Vagina (tissue), 2 donors: ENCODE data around the gene PLXNB1. TPM values are rescaled to one million over a fixed set of nuclear protein-coding genes. Genes with fewer than 3 reads are reported as not detected.
A peak's percentile ranks its signal among the peaks of the same experiment; 100 is the strongest.

ENCODE experiments used
- DNase-seq, 2 donors: peaks; one replicate each; pipeline ENCODE4 v3.0.0-alpha.2; 2017; ENCODE audit errors: extremely low spot score in 2 of 2
- H3K27ac ChIP-seq: fragments of 200-600 bp; sonication (generic); one replicate; pipeline ENCODE4 v1.5.1; 2019
- H3K27me3 ChIP-seq: fragments of 200-600 bp; sonication (generic); one replicate; pipeline ENCODE4 v1.5.1; 2019
- H3K36me3 ChIP-seq, 2 donors: fragments of 200-600 bp; sonication (generic); one replicate each; pipeline ENCODE4 v1.5.1; 2017 to 2019
- H3K4me1 ChIP-seq: fragments of 200-600 bp; sonication (generic); one replicate; pipeline ENCODE4 v1.5.1; 2019
- H3K4me3 ChIP-seq, 2 donors: fragments of 200-600 bp; sonication (generic); 1 replicate in 1 of 2; 2 replicates in 1 of 2; pipeline ENCODE4 v1.5.1; 2016 to 2019
- H3K9me3 ChIP-seq: fragments of 200-600 bp; sonication (generic); one replicate; pipeline ENCODE4 v1.5.1; 2019
- POLR2A ChIP-seq, 2 donors: fragments of 450-650 bp; IDR thresholded peaks; one replicate each; pipeline ENCODE4 v1.6.1; 2017; ENCODE audit warnings: antibody characterized with exemption in 2 of 2, mild to moderate bottlenecking in 2 of 2, moderate library complexity in 2 of 2
- POLR2AphosphoS5 ChIP-seq, 2 donors: sonication (generic); formaldehyde crosslinking; IDR thresholded peaks; one replicate each; pipeline ENCODE4 v1.9.0; 2017; ENCODE audit warnings: antibody characterized with exemption in 2 of 2, mild to moderate bottlenecking in 2 of 2, low read depth in 1 of 2; ENCODE audit not compliant: insufficient read depth in 1 of 2
- intact Hi-C: fragments of 100-400 bp; cut with DNase I; formaldehyde crosslinking; loops from one replicate; pipeline ENCODE4 v1.15.1; 2023
- total RNA-seq: library from RNA; depleted of rRNA; stranded (reverse); fragments of >200 nt; gene quantifications from one replicate; pipeline ENCODE4 v1.2.3, GENCODE V29; 2016
- TF ChIP-seq, protein P1 (sequence below), 3 experiments: fragments of 450-650 bp in 2 of 3; fragments of 200-600 bp in 1 of 3; sonication (generic) in 1 of 3; IDR thresholded peaks; one replicate each; pipeline ENCODE4 v1.5.1; 2017 to 2019; ENCODE audit warnings: antibody characterized with exemption in 3 of 3, mild to moderate bottlenecking in 2 of 3, moderate library complexity in 2 of 3

Gene PLXNB1
- total RNA-seq, 1 donor from 2014 or later, result 257 TPM

DNA sequence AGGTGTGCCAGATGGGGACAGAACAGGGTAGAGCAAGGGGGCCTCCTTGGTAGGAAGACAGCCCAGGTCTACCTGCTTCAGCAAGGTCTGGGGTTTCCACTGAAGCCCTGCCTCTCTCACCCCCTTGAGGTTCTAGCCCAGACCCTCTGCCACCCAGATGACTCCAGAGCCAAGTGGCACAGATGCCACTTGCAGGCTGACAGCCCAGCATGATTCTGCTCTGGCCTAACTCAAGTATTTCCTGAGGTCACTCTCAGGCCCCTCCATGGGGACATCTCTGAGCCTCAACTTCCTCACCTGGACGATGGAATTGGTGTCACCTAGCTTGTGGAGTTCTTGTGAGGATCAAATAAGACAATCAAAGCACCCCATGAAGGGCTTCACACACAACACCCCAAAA lies 23.9 kb downstream of the PLXNB1 start:
- intact Hi-C loops, result no loop called here
- Histone ChIP-seq H3K36me3 (peaks cover 0 to 63% of the 10 kb centered on the region in 2 donors), H3K9me3 (no peaks in the 10 kb centered on the region), H3K4me3 (no peak overlapping the region), H3K27me3 (no peaks in the 10 kb centered on the region), H3K4me1 (peaks cover 11% of the 10 kb centered on the region), H3K27ac (peak overlapping the region; percentile 48)
- DNase-seq, result no peak
- TF ChIP-seq POLR2AphosphoS5 (IDR thresholded peaks at IDR 0.05; ENCODE audit: insufficient read depth in 1 of 2, low read depth in 1 of 2) (no peak), POLR2A (IDR thresholded peaks at IDR 0.05) (no peak)

DNA sequence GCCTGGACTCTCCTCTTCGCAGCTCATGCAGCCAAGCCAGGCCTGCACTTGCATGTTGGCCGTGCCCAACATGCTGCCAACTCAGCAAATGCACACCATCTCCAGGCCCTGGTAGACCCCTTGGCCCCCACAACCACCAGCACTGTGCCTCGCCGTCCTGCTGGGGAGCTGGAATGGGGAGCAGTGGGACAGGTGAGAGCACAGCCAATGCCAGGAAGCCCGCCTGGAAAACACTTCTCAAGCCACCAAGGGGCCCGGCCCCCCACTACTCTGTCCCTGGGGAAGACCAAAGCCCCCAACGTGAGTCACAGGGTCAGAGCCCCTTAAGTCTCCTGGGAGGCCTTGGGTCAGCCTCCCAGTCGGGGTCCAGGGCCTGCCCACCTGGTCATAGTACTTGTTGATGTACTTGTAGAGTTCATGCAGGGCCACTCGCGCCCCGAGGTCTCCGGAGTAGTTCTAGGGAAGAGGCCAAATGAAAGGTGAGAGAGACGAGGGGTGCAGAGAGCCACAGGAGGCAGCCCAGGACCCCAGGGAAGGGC lies 24.5 kb downstream of the PLXNB1 start:
- intact Hi-C loops, result no loop called here
- Histone ChIP-seq H3K4me1 (peaks cover 12% of the 10 kb centered on the region), H3K4me3 (no peak overlapping the region), H3K36me3 (peaks cover 0 to 58% of the 10 kb centered on the region in 2 donors), H3K27ac (peak overlapping the region; percentile 48), H3K9me3 (no peaks in the 10 kb centered on the region), H3K27me3 (no peaks in the 10 kb centered on the region)
- TF ChIP-seq POLR2AphosphoS5 (IDR thresholded peaks at IDR 0.05; ENCODE audit: insufficient read depth in 1 of 2, low read depth in 1 of 2) (no peak), POLR2A (IDR thresholded peaks at IDR 0.05) (no peak)
- TF ChIP-seq, protein P1, sequence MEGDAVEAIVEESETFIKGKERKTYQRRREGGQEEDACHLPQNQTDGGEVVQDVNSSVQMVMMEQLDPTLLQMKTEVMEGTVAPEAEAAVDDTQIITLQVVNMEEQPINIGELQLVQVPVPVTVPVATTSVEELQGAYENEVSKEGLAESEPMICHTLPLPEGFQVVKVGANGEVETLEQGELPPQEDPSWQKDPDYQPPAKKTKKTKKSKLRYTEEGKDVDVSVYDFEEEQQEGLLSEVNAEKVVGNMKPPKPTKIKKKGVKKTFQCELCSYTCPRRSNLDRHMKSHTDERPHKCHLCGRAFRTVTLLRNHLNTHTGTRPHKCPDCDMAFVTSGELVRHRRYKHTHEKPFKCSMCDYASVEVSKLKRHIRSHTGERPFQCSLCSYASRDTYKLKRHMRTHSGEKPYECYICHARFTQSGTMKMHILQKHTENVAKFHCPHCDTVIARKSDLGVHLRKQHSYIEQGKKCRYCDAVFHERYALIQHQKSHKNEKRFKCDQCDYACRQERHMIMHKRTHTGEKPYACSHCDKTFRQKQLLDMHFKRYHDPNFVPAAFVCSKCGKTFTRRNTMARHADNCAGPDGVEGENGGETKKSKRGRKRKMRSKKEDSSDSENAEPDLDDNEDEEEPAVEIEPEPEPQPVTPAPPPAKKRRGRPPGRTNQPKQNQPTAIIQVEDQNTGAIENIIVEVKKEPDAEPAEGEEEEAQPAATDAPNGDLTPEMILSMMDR (IDR thresholded peaks at IDR 0.05), result no peak
- DNase-seq, result no peak

- Histone ChIP-seq H3K27me3 (no peaks in the 10 kb centered on the region), H3K27ac (peak overlapping the region; percentile 82), H3K4me1 (peaks cover 12% of the 10 kb centered on the region), H3K9me3 (no peaks in the 10 kb centered on the region), H3K4me3 (no peak overlapping the region), H3K36me3 (peaks cover 0 to 51% of the 10 kb centered on the region in 2 donors)
- intact Hi-C loops, result loop anchor here (5.0 kb wide), 1 partner anchor 33 kb away; no protein-coding TSS in a partner anchor
- DNase-seq, result peak in 1 of 2 donors; percentile 91
- TF ChIP-seq POLR2A (IDR thresholded peaks at IDR 0.05), result no peak
- TF ChIP-seq POLR2AphosphoS5 (IDR thresholded peaks at IDR 0.05; ENCODE audit: insufficient read depth in 1 of 2, low read depth in 1 of 2), result no peak
- TF ChIP-seq, protein P1 (IDR thresholded peaks at IDR 0.05), result no peak
Observed at GRCh38 chr3:48404440-48405342, 25.2 kb downstream of the PLXNB1 start.

GRCh38 chr3:48403533-48404439 lies 26.1 kb downstream of the PLXNB1 start:
- H3K9me3 ChIP-seq, result no peaks in the 10 kb centered on the region
- no peaks in the 10 kb centered on the region for H3K27me3 ChIP-seq
- intact Hi-C loops, result loop anchor here (5.0 kb wide), 1 partner anchor 34 kb away; no protein-coding TSS in a partner anchor
- H3K36me3 ChIP-seq, result peaks cover 0 to 42% of the 10 kb centered on the region in 2 donors
- DNase-seq, result peak in 1 of 2 donors; percentile 87
- peak overlapping the region; percentile 82 for H3K27ac ChIP-seq
- H3K4me3 ChIP-seq, result no peak overlapping the region
- no peak for TF ChIP-seq POLR2AphosphoS5 (IDR thresholded peaks at IDR 0.05; ENCODE audit: insufficient read depth in 1 of 2, low read depth in 1 of 2)
- peaks cover 12% of the 10 kb centered on the region for H3K4me1 ChIP-seq

DNA sequence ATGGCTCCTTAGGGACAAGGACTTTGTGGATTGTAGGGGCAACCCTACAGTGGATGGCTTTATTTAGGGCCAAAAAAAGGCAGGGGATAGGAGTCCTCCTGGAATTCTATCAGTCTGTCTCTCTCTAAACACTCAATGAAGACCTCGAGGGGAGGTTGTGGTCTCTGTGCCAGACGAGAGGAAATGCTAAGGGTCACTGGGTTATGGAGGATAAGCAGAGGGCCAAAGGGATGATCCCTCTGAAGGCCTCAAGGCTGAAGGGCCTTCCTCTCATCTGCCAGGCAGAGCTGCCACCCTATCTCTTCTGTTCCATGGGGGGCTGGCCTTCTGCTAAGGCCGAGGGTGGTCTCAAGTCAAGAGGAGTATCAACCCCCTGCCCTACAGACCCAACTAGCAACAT lies 27.0 kb downstream of the PLXNB1 start:
- no peaks in the 10 kb centered on the region for H3K27me3 ChIP-seq
- no peak for TF ChIP-seq POLR2A (IDR thresholded peaks at IDR 0.05)
- no peak for TF ChIP-seq POLR2AphosphoS5 (IDR thresholded peaks at IDR 0.05; ENCODE audit: insufficient read depth in 1 of 2, low read depth in 1 of 2)
- TF ChIP-seq, protein P1 (IDR thresholded peaks at IDR 0.05), result no peak
- intact Hi-C loops, result loop anchor here (5.0 kb wide), 1 partner anchor 34 kb away; no protein-coding TSS in a partner anchor
- no peaks in the 10 kb centered on the region for H3K9me3 ChIP-seq
- H3K4me3 ChIP-seq, result no peak overlapping the region
- DNase-seq, result no peak
- H3K4me1 ChIP-seq, result peaks cover 12% of the 10 kb centered on the region
- H3K36me3 ChIP-seq, result peaks cover 0 to 40% of the 10 kb centered on the region in 2 donors
- H3K27ac ChIP-seq, result peak overlapping the region; percentile 82
